Activated T-cell treated with anti-CD3 and anti-CD28 coated beads, Interleukin-2, amount 50 U/mL, for 4 hours (primary cell): ENCODE results near the gene SLC6A18. TPM values are rescaled to one million over a fixed set of nuclear protein-coding genes. Genes with fewer than 3 reads are reported as not detected.

Source experiments
- ATAC-seq, 2 donors: fragments of 200-7000 bp; cut with Tn5 transposase; one replicate each; pipeline ENCODE4 v1.10.0; 2021
- DNase-seq: peaks from one replicate; pipeline ENCODE4 v3.0.0-alpha.2; 2020
- H3K27me3 Mint-ChIP-seq: one replicate; pipeline ENCODE4 v1.8.0; 2021; ENCODE audit warnings: low read depth, mixed read lengths
- H3K36me3 Mint-ChIP-seq: one replicate; pipeline ENCODE4 v1.8.0; 2022; ENCODE audit warnings: mixed read lengths; ENCODE audit not compliant: insufficient read depth
- H3K4me1 Mint-ChIP-seq: one replicate; pipeline ENCODE4 v1.8.0; 2021; ENCODE audit warnings: low read depth, mixed read lengths
- H3K4me3 Mint-ChIP-seq: one replicate; pipeline ENCODE4 v1.8.0; 2021; ENCODE audit warnings: mild to moderate bottlenecking, moderate library complexity, mixed read lengths
- H3K9me3 Mint-ChIP-seq: one replicate; pipeline ENCODE4 v1.8.0; 2021; ENCODE audit warnings: mixed read lengths
- total RNA-seq, 3 donors: library from RNA; stranded (reverse); gene quantifications; one replicate each; pipeline ENCODE4 v1.2.1, GENCODE V29; 2021

The SLC6A18 gene, protein sequence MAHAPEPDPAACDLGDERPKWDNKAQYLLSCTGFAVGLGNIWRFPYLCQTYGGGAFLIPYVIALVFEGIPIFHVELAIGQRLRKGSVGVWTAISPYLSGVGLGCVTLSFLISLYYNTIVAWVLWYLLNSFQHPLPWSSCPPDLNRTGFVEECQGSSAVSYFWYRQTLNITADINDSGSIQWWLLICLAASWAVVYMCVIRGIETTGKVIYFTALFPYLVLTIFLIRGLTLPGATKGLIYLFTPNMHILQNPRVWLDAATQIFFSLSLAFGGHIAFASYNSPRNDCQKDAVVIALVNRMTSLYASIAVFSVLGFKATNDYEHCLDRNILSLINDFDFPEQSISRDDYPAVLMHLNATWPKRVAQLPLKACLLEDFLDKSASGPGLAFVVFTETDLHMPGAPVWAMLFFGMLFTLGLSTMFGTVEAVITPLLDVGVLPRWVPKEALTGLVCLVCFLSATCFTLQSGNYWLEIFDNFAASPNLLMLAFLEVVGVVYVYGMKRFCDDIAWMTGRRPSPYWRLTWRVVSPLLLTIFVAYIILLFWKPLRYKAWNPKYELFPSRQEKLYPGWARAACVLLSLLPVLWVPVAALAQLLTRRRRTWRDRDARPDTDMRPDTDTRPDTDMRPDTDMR
- total RNA-seq = not detected

DNA sequence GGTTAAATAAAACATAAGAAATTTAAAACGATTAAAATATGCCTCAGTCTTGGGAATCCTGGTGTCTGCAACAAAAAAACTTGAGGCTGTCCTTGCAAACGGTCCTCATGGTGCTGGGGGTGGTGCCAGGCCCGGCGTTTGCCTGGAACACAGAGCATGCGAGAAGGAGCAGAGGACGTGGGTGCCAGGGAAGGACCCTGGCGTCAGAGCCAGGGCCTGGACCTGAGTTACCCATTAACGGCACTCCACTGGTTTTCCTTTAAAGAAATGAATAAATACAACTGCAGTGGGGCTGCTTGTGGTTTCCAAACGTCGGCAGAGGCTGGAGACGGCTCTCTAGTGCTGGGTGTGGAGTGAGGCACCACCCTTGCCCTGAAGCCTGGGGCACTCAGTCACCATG lies at the start of gene SLC6A18:
TSS of gene SLC6A18 (plus strand) at position 301 of the 400 bp plus-strand sequence. CDS start at position 398, 97 bp downstream.
- no peaks in the 10 kb centered on the region for H3K4me1 Mint-ChIP-seq
- H3K36me3 Mint-ChIP-seq = no peaks in the 10 kb centered on the region
- no peaks in the 10 kb centered on the region for H3K9me3 Mint-ChIP-seq
- no peak within 1 kb of the TSS for H3K4me3 Mint-ChIP-seq
- H3K27me3 Mint-ChIP-seq = peaks cover 17% of the 10 kb centered on the region
- no peak for DNase-seq
- no peak for ATAC-seq

DNA sequence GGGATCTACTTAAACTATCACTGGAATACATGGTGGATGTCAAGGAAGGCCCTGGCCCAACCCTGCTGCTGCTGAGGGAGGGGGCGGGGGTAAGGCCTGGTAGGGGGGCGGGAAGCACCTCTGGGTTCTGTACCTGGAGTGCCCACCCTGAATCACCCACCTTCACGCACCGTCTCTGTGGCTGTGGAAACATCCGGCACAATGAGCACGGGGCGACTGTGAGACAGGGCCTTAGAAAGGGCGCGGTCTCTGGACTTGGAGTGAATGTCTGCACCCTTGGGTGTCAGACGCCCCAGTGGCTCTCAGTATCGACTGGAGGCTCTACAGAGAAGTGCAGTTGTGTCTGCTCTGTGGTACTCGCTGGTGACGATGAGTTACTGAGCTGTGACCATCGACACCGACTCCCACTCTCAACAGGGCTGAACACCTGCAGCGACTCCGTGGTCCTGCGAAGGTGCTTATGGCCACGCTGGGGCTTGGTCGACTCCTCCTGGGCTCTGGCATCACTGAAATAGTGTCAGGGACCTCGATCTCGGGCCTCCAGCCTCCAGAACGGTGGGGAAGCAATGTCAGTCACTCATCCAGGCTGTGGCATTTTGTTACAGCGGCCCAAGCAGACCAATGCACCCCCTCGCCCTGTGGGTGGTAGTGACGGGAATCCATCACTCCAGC lies 49.2 kb upstream of the SLC6A18 start:
- Mint-ChIP-seq H3K9me3 (no peaks in the 10 kb centered on the region), H3K4me1 (peaks cover 3% of the 10 kb centered on the region), H3K4me3 (no peak overlapping the region), H3K36me3 (no peaks in the 10 kb centered on the region), H3K27me3 (peaks cover 2% of the 10 kb centered on the region)
- DNase-seq (no peak), ATAC-seq (no peak)

DNA sequence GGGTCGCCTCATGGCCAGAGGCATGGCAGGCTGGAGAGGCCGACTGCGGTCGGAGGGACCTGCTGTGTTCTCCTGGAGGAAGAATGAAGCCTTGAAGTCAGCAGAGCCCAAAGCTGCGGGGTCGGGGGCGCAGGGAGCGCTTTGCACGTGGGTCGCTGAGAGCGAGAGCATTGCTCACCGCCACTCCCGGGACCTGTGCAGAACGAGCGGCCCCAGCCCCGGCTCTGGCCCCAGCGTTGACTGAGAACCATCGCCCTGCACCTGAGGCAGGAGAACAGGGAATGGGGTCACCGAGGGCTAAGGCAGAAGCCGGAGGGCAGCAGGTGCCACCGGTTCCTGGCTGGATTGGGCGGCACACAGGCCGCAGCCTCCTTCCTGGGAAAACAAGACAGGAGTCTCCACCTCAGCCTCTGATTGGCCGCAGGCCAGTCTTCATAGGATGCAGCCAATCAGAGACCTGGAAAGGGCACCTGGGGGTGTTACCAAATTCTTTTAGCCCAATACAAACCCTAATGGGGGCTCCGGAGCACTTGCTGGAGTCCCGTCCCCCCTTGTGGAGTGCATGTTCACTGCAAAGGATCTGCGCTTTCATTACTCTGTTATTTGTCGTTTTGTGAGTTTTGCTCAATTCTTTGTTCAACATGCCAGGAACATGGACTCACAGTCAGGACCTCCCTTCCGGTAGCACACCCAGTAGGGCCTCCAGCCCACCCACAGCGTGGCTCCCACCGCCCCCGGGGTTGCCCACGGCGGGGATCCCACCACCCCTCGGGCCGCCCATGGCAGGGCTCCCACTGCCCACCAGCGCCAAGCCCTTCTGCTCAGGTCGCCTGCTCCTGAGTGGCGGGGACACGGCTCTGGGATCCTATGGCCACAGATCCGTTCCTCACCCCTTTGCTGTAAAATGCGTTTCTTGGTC lies 48.4 kb upstream of the SLC6A18 start:
- H3K4me1 Mint-ChIP-seq = peaks cover 3% of the 10 kb centered on the region
- no peaks in the 10 kb centered on the region for H3K36me3 Mint-ChIP-seq
- DNase-seq (no peak), ATAC-seq (no peak)
- H3K27me3 Mint-ChIP-seq = peaks cover 2% of the 10 kb centered on the region
- H3K9me3 Mint-ChIP-seq = no peaks in the 10 kb centered on the region
- H3K4me3 Mint-ChIP-seq = no peak overlapping the region

GRCh38 chr5:1177826-1178528 lies 47.2 kb upstream of the SLC6A18 start:
- H3K27me3 Mint-ChIP-seq = peaks cover 2% of the 10 kb centered on the region
- H3K4me3 Mint-ChIP-seq = no peak overlapping the region
- H3K36me3 Mint-ChIP-seq = no peaks in the 10 kb centered on the region
- no peaks in the 10 kb centered on the region for H3K9me3 Mint-ChIP-seq
- DNase-seq (no peak), ATAC-seq (no peak)
- H3K4me1 Mint-ChIP-seq = peaks cover 3% of the 10 kb centered on the region

DNA sequence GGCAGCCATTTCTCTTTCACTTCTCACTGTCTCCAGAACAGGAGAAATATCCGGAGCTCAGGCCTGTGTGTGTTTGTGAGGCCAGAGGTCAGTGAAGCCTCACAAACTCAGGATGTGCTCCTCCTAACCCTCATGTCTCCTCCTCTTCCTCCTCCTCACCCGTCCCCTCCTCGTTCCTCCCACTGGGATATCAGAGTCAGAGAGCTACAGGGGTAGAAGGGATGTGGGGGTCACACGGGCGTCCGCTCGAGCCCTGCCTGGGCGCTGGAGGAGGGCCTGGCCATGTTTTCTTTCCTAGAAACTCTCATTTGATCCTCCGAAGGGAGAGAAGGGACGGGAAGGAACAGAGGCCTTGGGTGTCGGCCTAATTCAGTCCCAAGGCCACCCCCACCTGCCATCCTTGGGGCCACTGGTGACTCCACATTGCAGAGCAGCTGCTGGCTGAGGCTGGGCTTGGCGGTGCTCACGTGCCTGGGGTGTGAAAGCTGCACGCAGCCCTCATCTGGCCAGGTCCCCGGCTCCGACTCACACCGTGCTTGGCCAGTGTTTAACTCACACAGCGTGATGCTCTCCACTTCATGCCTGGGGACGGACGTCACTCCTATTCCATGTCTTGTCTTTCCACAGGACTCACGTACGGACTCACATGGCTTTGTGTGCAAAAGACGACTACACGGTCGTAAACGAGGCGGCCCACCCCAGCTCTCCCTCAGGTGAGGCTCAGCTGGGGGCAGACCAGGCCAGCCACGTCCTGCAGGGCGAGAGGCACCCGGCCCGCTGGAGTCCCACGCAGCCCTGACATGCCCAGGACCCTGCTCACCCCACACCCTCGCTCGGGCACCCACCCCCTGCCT lies 46.4 kb upstream of the SLC6A18 start:
- DNase-seq = no peak
- H3K36me3 Mint-ChIP-seq = no peaks in the 10 kb centered on the region
- H3K9me3 Mint-ChIP-seq = no peaks in the 10 kb centered on the region
- H3K4me1 Mint-ChIP-seq = no peaks in the 10 kb centered on the region
- ATAC-seq = no peak
- no peak overlapping the region for H3K4me3 Mint-ChIP-seq
- H3K27me3 Mint-ChIP-seq = no peaks in the 10 kb centered on the region

DNA sequence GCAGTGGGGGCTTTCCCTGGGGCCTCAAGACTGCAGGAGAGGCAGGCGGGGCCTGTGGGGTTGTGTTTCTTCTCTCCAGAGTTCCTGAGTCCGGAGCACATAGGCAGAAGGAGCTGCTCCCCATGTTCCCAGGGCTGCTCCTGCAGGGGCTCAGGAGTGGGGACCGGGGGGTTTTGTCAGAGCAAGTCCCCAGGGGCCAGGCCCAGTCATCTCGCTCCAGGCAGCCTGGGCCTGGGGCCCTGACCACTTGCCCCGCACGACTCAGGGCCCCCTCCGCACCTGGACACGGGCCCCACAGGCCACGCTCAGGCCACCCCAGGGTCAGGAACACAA lies 45.8 kb upstream of the SLC6A18 start:
- Mint-ChIP-seq H3K27me3 (no peaks in the 10 kb centered on the region), H3K4me1 (no peaks in the 10 kb centered on the region), H3K4me3 (no peak overlapping the region), H3K36me3 (no peaks in the 10 kb centered on the region), H3K9me3 (no peaks in the 10 kb centered on the region)
- DNase-seq = no peak
- no peak for ATAC-seq

- no peaks in the 10 kb centered on the region for H3K27me3 Mint-ChIP-seq
- H3K4me1 Mint-ChIP-seq = no peaks in the 10 kb centered on the region
- DNase-seq = no peak
- ATAC-seq = no peak
- no peaks in the 10 kb centered on the region for H3K9me3 Mint-ChIP-seq
- no peak overlapping the region for H3K4me3 Mint-ChIP-seq
- H3K36me3 Mint-ChIP-seq = no peaks in the 10 kb centered on the region
These were observed 45.1 kb upstream of the SLC6A18 start for GRCh38 chr5:1180096-1180495.

- ATAC-seq = no peak
- H3K4me1 Mint-ChIP-seq = no peaks in the 10 kb centered on the region
- no peaks in the 10 kb centered on the region for H3K36me3 Mint-ChIP-seq
These were observed 44.3 kb upstream of the SLC6A18 start for GRCh38 chr5:1180841-1181271.

GRCh38 chr5:1181451-1182359 lies 43.5 kb upstream of the SLC6A18 start:
- Mint-ChIP-seq H3K4me1 (no peaks in the 10 kb centered on the region), H3K4me3 (no peak overlapping the region), H3K36me3 (no peaks in the 10 kb centered on the region), H3K9me3 (no peaks in the 10 kb centered on the region), H3K27me3 (no peaks in the 10 kb centered on the region)
- ATAC-seq (no peak), DNase-seq (no peak)

More at GRCh38 chr5:1180841-1181271, 44.3 kb upstream of the SLC6A18 start:
- Mint-ChIP-seq H3K27me3 (no peaks in the 10 kb centered on the region), H3K9me3 (no peaks in the 10 kb centered on the region), H3K4me3 (no peak overlapping the region)
- DNase-seq = no peak

DNA sequence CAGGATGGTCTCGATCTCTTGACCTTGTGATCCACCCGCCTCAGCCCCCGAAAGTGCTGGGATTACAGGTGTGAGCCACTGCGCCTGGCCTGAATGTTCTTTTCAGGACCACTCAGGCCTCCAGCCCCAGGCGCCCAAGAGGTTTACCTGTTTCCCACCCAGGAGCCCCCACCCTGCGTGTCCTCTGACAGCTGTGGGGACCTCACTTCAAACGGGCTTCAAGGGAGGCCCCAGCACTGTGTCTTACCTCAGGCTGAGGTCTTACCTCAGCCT lies 42.9 kb upstream of the SLC6A18 start:
- no peaks in the 10 kb centered on the region for H3K4me1 Mint-ChIP-seq
- H3K27me3 Mint-ChIP-seq = no peaks in the 10 kb centered on the region
- ATAC-seq (no peak), DNase-seq (no peak)
- H3K9me3 Mint-ChIP-seq = no peaks in the 10 kb centered on the region
- no peaks in the 10 kb centered on the region for H3K36me3 Mint-ChIP-seq
- no peak overlapping the region for H3K4me3 Mint-ChIP-seq

GRCh38 chr5:1182633-1183423 lies 42.4 kb upstream of the SLC6A18 start:
- no peaks in the 10 kb centered on the region for H3K9me3 Mint-ChIP-seq
- peaks cover under 1% of the 10 kb centered on the region for H3K27me3 Mint-ChIP-seq
- no peaks in the 10 kb centered on the region for H3K4me1 Mint-ChIP-seq
- DNase-seq (no peak), ATAC-seq (no peak)
- no peaks in the 10 kb centered on the region for H3K36me3 Mint-ChIP-seq
- H3K4me3 Mint-ChIP-seq = no peak overlapping the region
